Hematopoietic multipotent progenitor cell treated with erythropoietin and hydrocortisone succinate and interleukin-3 and kit ligand, for 6 days (in vitro differentiated cells): ENCODE data around the gene MAG.

Source experiments
- DNase-seq: peaks from one replicate; pipeline ENCODE4 v3.0.0-alpha.2; 2015

Gene MAG

DNA sequence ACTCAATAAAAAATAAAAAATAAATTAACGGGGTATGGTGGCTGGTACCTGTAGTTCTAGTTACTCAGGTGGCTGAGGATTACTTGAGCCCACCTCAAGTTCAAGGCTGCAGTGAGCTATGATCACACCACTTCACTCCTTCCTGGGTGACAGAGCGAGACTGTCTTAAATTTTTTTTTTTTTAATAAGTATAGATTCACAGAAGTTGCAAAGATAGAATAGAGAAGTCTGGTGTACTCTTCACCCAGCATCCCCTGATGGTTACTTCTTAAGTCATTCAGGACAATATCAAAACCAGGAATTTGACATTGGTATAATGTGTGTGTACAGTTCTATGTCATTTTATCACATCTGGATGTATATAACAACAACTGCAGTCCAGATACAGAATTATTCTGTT lies 29.3 kb downstream of the MAG start:
- no peak for DNase-seq

DNA sequence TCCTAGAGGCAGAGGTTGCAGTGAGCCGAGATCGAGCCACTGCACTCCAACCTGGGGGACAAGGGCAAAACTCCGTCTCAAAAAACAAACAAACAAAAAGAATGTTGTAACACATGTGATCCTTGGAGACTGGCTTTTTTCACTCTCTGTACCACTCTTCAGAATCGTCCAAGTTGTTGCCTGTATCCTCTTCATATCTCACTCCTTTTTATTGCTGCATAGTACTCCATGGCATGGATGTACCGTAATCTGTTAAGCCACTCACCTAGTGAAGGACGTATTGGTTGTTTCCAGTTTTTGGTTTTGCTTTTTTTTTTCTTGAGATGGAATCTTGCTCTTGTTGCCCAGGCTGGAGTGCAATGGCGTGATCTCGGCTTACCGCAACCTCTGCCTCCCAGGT lies 30.1 kb downstream of the MAG start:
- no peak for DNase-seq

DNA sequence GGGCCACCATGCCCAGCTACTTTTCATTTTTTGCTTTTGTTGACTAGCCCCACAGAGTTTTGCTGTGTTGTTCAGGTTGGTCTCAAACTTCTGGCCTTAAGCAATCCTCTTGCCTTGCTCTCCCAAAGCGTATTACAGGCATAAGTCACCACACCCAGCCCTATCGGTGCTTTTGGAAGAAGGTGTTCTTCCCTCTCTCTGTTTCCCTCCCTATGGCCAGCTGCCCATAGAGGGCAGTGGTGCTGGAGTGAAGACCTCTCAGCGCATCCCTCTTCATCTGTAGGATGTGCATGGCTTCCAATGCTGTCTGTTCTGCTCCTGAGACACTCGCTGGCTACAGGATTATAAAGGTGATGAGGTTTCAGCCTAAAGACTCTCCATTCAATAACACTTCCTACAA lies 35.7 kb downstream of the MAG start:
- peak; percentile 27 for DNase-seq

DNA sequence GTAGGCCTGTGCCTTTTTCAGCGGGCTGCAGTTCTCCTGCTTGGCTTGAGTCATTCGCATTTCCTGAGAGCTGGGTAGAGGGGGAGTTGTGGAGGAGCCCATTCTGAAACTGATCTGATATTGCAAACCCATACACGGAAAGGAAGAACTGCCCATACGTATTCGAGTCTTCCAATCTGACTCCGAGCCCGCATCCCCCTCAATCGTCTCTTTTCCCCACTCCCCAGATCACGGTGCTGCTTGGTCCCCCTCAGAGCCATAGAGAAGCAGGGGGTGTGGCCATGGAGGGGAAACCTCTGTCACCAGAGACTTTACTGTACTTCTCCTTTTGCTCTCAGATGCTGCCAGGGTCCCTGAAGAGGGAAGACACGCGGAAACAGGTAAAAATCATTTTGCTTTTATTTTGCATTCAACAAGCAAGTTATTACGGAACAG lies 36.9 kb downstream of the MAG start, which contains the start of gene CD22:
Gene CD22, plus strand, starts transcription at position 337 of the 435 bp plus-strand sequence. CDS start 2,854 bp downstream, outside the sequence.
- DNase-seq = peak; percentile 50

DNA sequence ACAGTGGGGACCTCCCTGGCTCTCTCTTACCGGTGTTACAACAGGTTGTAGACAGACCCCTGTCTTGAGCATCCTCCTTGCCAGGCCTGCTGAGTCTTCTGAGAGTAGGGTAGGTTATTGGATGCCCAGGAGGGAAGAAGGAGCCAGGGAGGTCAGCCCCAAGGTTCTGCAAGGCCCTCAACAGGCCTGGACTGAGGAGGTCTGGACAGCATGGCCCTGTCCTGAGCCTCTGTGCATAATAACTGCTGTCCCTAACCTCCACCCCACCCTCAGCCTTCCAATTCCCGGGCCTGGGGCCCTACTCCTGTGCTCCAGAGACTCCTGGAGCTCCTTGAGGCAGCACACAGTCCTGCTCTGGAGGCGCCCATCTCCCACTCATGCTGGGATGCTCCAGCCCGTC lies 37.4 kb downstream of the MAG start:
- no peak for DNase-seq

DNA sequence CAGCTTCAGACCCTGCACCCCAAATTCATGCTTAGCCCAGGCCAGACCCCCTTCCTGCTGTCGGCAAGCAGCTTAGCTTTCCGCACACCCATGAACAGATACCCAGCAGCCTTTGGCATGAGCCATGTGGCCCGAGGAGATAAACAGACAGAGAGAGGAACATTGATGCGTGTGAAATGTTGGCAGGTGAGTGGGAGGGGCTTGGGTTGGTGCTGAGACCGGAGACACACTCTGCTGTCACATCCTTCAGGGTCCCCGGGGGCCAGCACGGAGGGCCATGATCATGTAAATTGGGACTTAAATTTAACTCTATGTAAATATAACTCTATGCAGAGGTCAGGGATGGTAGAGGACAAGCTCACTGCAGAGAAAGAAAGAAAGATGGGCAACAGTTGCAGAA lies 38.5 kb downstream of the MAG start:
- peak; percentile 40 for DNase-seq

DNA sequence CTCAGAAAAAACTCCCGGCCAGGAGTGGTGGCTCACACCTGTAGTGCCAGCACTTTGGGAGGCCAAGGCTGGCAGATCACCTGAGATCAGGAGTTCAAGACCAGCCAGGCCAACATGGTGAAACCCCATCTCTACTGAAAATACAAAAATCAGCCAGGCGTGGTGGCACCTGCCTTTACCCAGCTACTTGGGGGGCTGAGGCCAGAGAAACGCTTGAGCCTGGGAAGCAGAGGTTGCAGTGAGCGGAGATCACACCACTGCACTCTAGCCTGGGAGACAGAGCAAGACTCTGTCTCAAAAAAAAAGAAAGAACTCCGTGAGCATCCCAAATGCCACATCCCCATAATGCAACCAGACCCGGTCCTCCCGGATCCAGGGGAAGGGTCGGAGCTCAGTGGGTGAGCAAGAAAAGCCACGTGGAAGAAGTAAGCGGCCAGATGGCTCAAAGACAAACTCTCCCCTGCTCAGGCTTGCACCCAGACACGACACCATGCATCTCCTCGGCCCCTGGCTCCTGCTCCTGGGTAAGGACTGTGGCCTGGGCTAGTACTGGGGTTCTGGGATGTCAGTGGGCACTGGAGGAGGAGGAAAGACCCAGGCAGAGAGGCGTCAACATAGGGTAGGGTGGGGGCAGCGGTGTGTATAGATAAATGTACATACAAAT lies 39.7 kb downstream of the MAG start:
- DNase-seq = no peak

DNA sequence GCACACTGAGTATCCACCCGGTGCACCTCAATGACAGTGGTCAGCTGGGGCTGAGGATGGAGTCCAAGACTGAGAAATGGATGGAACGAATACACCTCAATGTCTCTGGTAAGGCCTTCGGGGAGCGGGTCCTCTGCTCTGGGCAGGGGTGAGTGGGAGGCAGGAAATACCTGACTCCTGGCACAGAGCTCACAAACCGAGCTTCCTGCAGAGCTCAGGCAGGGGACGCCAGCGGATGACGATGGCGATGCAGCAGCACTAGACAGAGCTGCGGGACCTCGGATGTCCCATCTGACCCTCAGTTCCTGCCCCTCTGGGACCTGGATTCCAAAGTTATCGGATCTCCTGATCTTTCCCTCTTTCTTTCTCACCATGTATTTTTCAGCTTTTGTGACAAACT lies 40.9 kb downstream of the MAG start:
- no peak for DNase-seq

DNA sequence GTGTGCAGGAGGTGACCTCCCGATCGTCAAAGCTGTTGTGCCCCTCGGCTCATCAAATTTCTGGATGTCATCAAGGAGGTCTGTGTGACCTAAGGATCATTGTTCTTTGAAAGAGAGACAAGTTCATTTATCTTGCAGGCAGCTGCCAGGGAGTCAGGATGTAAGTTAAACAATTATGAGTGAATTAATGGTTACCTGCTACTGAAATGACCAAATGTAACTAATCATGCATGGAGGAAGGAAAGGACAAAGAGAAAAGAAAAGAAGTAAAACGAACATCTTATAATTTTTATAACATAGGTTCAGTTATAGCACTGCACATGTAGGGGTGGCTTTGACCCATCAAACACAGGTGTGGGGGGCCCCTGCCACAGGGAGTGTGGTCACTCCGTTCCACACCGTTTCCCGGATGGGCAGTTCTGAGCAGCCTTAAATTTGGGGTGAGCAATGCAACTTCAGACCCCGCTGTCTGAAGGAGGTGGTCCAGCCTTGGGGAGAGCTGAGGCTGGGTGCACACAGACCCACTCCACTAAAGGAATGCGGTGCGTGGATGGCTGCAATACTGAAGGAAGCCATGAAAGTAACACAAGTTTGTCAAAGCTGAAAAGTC lies 42.3 kb downstream of the MAG start:
- DNase-seq = no peak

DNA sequence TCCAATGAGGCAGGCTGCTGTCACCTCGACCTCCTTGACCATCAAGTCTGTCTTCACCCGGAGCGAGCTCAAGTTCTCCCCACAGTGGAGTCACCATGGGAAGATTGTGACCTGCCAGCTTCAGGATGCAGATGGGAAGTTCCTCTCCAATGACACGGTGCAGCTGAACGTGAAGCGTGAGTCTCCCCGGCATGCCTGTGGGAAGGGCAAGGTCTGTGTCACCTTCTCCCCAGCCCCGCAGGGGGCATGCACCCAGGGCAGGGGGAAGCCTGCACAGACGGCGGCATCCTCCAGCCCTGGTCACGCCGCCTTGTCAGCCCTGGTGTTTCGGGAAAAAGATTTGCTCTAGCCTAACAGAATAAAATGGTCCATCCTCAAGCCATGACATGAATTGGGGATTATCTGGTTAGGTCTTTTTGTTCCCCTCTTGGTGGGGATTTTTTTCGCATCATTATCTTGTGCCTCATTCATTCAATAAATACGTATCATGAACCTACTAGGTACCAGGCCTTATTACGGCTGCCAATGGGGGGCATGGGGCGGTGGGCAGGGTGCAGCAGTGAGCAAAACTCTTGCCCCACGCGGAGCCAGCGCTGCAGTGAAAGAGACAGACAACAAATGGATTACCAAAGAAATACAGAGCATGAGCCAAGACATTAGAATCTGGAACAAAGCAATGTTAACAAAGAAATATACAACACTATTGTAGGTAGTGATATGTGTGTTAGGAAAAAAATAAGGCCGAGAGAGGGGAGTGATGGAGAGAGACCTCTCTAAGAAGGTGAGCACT lies 44.4 kb downstream of the MAG start:
- no peak for DNase-seq

DNA sequence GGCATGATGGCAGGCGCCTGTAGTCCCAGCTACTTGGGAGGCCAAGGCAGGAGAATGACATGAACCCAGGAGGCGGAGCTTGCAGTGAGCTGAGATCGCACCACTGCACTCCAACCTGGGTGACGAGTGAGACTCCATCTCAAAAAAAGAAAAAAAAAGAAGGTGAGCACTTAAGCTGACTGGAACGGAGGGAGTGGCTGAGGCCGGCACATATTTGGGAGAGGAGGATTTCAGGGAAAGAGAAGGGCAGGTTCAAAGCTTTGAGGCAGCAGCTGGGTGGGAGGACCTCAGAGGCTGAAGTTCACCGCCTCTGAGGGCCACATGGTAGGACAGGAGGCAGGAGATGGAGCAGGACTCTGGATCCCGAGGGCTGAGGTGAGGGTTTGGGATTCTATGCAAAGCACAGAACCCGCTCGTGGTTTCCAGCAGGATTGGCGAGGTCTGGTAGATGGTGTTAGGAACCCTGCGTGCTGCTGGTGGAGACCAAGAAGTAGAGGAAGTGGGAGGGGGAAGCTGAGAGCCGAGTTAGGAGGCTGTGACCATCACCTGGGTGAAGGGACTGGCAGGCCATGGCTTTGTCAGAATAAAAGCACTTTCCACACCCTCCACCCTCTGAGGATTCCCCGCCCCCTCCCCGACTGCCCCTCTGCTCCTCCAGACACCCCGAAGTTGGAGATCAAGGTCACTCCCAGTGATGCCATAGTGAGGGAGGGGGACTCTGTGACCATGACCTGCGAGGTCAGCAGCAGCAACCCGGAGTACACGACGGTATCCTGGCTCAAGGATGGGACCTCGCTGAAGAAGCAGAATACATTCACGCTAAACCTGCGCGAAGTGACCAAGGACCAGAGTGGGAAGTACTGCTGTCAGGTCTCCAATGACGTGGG lies 45.4 kb downstream of the MAG start:
- DNase-seq = no peak

DNA sequence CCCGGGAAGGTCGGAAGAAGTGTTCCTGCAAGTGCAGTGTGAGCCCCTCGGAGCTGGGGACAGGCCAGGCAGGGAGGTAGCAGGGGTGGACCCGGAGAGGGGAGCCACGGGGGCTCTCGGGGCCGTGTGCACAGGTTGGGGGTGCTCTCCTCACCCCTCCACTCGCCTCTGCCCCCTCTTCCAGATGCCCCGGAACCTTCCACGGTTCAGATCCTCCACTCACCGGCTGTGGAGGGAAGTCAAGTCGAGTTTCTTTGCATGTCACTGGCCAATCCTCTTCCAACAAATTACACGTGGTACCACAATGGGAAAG lies 46.0 kb downstream of the MAG start:
- DNase-seq = no peak

DNA sequence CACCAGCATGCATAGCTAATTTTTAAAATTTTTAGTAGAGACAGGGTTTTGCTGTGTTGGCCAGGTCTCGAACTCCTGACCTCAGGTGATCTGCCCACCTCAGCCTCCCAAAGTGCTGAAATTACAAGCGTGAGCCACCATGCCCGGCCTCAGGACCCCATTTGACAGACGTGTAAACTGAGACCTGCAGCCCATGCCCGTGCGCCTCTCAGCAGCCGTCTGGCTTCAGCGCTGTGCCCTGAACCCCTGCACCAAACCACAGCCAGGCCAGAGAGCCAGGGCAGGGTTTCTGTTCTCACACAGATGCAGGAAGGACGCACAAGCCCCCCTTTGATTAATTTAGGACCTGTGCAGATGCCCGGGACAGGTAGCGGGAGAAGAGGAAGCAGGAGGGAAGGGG lies 48.5 kb downstream of the MAG start:
- no peak for DNase-seq

DNA sequence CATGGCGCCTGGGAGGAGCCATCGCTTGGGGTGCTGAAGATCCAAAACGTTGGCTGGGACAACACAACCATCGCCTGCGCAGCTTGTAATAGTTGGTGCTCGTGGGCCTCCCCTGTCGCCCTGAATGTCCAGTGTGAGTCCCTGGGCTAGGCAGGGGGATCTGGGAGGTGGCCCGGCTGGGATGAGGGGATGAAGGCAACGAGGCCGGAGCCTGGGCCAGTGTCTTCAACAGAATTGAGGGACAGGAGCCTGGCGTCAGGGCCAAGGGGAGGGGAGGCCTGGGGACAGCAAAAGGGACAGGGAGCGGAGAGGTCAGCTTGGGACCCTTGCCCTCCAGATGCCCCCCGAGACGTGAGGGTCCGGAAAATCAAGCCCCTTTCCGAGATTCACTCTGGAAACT lies 49.0 kb downstream of the MAG start:
- no peak for DNase-seq

DNA sequence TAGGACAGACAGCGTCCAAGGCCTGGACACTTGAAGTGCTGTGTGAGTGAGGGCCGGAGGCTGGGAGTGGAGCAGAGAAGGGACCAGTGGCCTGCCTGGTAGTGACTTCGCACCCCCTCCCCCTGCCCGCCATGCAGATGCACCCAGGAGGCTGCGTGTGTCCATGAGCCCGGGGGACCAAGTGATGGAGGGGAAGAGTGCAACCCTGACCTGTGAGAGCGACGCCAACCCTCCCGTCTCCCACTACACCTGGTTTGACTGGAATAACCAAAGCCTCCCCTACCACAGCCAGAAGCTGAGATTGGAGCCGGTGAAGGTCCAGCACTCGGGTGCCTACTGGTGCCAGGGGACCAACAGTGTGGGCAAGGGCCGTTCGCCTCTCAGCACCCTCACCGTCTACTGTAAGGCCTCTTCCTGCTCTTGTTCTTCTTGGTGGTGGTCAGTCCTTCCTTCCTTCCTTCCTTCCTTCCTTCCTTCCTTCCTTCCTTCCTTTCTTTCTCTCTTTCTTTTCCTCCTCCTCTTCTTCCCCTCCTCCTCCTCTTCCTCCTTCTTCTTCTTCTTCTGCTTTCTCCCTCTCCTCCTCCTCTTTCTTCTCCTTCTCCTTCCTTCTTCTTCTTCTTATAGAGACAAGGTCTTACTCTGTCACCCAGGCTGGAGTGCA lies 49.7 kb downstream of the MAG start:
- DNase-seq = no peak

DNA sequence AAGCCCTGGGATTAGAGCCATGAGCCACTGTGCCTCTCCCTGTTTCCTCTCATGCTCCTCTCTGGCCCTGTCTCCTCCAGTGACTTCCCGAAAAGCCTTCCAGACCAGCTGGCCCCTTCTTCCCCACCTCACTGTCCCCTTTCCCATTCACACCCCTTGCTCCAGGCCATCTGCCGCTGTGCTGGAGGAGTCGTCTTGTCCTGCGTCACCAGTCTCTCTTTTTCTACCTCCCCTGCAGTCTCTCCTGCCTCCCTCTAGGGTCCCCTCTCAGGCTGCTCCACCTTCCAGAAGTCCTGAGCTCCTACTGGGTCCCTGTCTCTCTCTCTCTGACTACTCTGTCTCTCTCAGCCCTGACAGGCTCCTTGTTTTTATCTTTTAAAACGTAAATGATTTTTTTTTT lies 50.5 kb downstream of the MAG start:
- DNase-seq = no peak

DNA sequence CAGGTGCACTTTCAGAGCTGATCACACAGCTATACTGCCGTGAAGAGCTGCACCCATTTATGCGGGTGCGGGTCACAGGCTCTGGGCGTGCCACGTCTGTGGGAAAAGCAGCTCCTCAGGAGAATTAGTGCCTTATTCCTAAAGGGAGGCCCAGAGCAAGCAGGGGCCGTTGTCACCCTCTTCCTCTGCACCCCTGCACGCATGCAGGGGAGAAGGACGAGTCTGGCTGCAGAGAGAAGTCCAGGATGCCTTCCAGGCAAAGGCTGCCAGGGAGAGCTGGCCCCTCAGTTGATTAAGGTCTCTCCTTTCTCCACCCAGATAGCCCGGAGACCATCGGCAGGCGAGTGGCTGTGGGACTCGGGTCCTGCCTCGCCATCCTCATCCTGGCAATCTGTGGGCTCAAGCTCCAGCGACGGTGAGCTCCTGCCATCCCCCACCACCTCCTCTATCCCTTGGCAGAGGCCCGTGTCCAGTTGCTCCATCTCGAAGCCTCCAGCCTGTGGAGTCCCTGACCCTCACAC lies 52.6 kb downstream of the MAG start:
- no peak for DNase-seq

DNA sequence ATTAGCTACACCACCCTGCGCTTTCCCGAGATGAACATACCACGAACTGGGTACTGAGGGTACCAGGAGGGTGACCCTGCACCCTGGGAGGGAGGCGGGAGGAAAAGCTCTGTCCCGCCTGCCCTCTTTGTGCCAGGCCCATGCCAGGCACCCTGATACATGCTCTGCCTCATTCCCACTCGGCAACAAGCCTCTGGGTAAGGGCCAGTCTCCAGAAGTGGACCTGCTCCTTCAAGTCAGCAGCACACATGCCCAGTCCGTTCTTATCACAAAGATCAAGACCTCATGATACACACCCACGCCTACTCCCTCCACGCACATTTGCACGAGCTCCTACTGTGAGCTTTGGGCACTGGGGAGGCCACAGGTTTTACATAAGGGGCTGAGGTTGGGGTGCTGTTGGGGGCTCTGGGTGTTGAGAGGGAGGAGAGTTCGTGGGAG lies 53.7 kb downstream of the MAG start:
- DNase-seq = no peak

DNA sequence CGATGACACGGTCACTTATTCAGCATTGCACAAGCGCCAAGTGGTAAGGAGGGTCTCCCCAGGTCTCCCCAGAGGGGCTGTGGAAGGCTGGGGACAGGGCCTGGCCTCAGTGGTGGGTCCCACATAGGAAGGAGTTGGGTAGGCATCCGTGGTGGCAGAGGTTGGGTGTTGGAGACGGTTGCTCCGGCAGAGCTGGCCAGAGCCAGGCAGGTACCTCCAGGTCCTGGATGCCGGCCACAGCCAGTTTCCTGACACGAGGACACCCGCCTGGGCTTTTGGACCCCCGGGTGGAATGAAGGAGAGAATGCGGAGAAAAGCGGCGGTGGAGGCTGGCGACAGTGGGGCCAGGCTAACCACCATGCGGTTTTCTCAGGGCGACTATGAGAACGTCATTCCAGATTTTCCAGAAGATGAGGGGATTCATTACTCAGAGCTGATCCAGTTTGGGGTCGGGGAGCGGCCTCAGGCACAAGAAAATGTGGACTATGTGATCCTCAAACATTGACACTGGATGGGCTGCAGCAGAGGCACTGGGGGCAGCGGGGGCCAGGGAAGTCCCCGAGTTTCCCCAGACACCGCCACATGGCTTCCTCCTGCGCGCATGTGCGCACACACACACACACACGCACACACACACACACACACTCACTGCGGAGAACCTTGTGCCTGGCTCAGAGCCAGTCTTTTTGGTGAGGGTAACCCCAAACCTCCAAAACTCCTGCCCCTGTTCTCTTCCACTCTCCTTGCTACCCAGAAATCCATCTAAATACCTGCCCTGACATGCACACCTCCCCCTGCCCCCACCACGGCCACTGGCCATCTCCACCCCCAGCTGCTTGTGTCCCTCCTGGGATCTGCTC lies 54.5 kb downstream of the MAG start:
- peak; percentile 20 for DNase-seq

DNA sequence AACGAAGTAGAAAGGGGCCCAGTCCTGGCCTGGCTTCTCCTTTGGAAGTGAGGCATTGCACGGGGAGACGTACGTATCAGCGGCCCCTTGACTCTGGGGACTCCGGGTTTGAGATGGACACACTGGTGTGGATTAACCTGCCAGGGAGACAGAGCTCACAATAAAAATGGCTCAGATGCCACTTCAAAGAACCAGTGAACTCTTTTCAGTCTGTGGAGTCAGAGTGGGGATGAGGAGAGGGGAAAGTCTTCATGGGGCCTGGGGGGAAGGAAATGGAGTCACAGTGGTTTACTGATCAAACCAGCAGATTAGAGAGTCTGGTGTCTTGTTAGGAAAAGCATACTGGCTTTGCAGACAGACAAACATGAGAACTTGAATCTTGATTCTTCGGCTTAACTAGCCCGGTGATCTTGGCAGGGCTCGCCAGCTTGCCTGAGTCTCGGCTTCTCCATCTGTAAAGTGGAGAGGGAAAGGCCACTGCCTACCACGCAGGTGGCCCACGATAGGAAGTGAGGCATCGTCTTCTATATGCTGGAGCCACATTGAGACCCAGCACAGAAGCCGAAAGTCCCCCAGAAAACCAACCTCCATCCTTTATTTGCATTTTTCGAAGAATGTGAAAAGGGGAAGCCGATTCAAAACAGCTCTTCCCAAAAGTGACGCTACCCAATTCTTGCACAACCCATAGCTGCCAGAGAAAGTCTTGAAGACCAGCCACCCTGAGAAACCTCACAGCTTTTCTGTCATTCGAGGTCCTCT lies 55.4 kb downstream of the MAG start, which contains the start of gene FFAR1:
Gene FFAR1, plus strand, starts transcription at position 732 of the 759 bp plus-strand sequence. CDS start 3,650 bp downstream, outside the sequence.
- peak; percentile 62 for DNase-seq
